ENCODE results near the gene ADAMTS16.

GRCh38 chr5:5363045-5363444 is 222.9 kb downstream of the ADAMTS16 start:
- TF ChIP-seq, protein P1, sequence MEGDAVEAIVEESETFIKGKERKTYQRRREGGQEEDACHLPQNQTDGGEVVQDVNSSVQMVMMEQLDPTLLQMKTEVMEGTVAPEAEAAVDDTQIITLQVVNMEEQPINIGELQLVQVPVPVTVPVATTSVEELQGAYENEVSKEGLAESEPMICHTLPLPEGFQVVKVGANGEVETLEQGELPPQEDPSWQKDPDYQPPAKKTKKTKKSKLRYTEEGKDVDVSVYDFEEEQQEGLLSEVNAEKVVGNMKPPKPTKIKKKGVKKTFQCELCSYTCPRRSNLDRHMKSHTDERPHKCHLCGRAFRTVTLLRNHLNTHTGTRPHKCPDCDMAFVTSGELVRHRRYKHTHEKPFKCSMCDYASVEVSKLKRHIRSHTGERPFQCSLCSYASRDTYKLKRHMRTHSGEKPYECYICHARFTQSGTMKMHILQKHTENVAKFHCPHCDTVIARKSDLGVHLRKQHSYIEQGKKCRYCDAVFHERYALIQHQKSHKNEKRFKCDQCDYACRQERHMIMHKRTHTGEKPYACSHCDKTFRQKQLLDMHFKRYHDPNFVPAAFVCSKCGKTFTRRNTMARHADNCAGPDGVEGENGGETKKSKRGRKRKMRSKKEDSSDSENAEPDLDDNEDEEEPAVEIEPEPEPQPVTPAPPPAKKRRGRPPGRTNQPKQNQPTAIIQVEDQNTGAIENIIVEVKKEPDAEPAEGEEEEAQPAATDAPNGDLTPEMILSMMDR (IDR thresholded peaks at IDR 0.05; ENCODE audit: extremely low read depth in 1 of 2, insufficient read depth in 1 of 2, low read depth in 1 of 2, low read length in 2 of 2), result no peak
- TF ChIP-seq JUN (IDR thresholded peaks at IDR 0.05; ENCODE audit: borderline replicate concordance, insufficient read depth, insufficient read length, low read depth), result no peak

Data from endothelial cell of umbilical vein (primary cell).